Gastrocnemius medialis (tissue), 4 donors: ENCODE measurements around the gene ATP6V1G2. TPM values are rescaled to one million over a fixed set of nuclear protein-coding genes. Genes with fewer than 3 reads are reported as not detected.

Source experiments
- ATAC-seq, 2 donors: fragments of 150-250 bp; one replicate each; pipeline ENCODE4 v1.9.1; 2016
- DNase-seq, 2 donors: peaks; one replicate each; pipeline ENCODE4 v3.0.0-alpha.2; 2019
- H3K27ac ChIP-seq, 4 donors: fragments of 200-600 bp; sonication (generic); 1 replicate in 1 of 4; 2 replicates in 3 of 4; pipeline ENCODE4 v1.5.1; 2016 to 2018; ENCODE audit warnings: mild to moderate bottlenecking in 2 of 4, moderate library complexity in 1 of 4
- H3K27me3 ChIP-seq, 3 donors: fragments of 200-600 bp; sonication (generic) in 2 of 3; 1 replicate in 1 of 3; 2 replicates in 2 of 3; pipeline versions ENCODE4 v1.5.1 to v1.6.0; 2016 to 2019; ENCODE audit warnings: mild to moderate bottlenecking in 1 of 3, moderate library complexity in 1 of 3
- H3K36me3 ChIP-seq, 2 donors: fragments of 200-600 bp; sonication (generic) in 1 of 2; one replicate each; pipeline ENCODE4 v1.5.1; 2017 to 2018
- H3K4me1 ChIP-seq, 2 donors: fragments of 200-600 bp; sonication (generic) in 1 of 2; one replicate each; pipeline ENCODE4 v1.5.1; 2016 to 2017; ENCODE audit warnings: mild to moderate bottlenecking in 2 of 2
- H3K4me3 ChIP-seq, 4 donors: fragments of 200-600 bp; sonication (generic) in 3 of 4; 1 replicate in 1 of 4; 2 replicates in 3 of 4; pipeline ENCODE4 v1.5.1; 2016 to 2019; ENCODE audit warnings: mild to moderate bottlenecking in 2 of 4
- H3K9me3 ChIP-seq, 3 donors: fragments of 200-600 bp; sonication (generic) in 2 of 3; 1 replicate in 1 of 3; 2 replicates in 2 of 3; pipeline ENCODE4 v1.5.1; 2016 to 2019
- CTCF ChIP-seq, 5 experiments: fragments of 450-650 bp in 3 of 5; fragments of 200-600 bp in 2 of 5; sonication (generic) in 2 of 5; IDR thresholded peaks in 4 of 5; conservative IDR thresholded peaks in 1 of 5; 1 replicate in 4 of 5; 2 replicates in 1 of 5; pipeline ENCODE4 v1.5.1; 2016 to 2019; ENCODE audit warnings: antibody characterized with exemption in 5 of 5, mild to moderate bottlenecking in 3 of 5, moderate library complexity in 3 of 5
- POLR2A ChIP-seq, 2 donors: fragments of 450-650 bp; IDR thresholded peaks; one replicate each; pipeline ENCODE4 v1.6.1; 2017; ENCODE audit warnings: antibody characterized with exemption in 2 of 2, mild to moderate bottlenecking in 2 of 2, moderate library complexity in 2 of 2
- in situ Hi-C, 4 donors: fragments of 200-750 bp; cut with MboI; loops; one replicate each; pipeline versions ENCODE4 v1.15.0 to v1.8.0; 2017; ENCODE audit warnings: low sequenced_read_pairs in 4 of 4
- intact Hi-C: fragments of 100-400 bp; cut with DNase I; formaldehyde crosslinking; loops from one replicate; pipeline ENCODE4 v1.15.1; 2023; ENCODE audit warnings: low total_unique reads
- total RNA-seq, 4 donors: library from RNA; depleted of rRNA; stranded (reverse); fragments of >200 nt; gene quantifications; one replicate each; pipeline versions ENCODE4 v1.1.0 to v1.2.3, GENCODE V29; 2016

ATP6V1G2 gene
- total RNA-seq, 4 donors from 2014 or later: 0.46 to 1.8 (median 1.1) TPM

GRCh38 chr6:31582230-31582643, 35.8 kb upstream of the ATP6V1G2 start, which contains the start of gene LTB:
TSS of gene LTB (minus strand) at chr6:31582424. CDS start at chr6:31582417, 7 bp downstream.
- TF ChIP-seq CTCF (IDR thresholded peaks at IDR 0.05 in 4 of 5, conservative IDR thresholded peaks at IDR 0.05 in 1 of 5): no peak
- TF ChIP-seq POLR2A (IDR thresholded peaks at IDR 0.05): no peak
- Histone ChIP-seq H3K27me3 (no peaks in the 10 kb centered on the region), H3K36me3 (no peaks in the 10 kb centered on the region), H3K4me3 (peak within 1 kb of the TSS; percentile 67 to 96 (median 90)), H3K27ac (peak within 1 kb of the TSS; percentile 74 to 84 (median 77)), H3K9me3 (no peaks in the 10 kb centered on the region), H3K4me1 (peaks cover 0 to 5% of the 10 kb centered on the region in 2 donors)
- ATAC-seq (no peak), DNase-seq (no peak)
- in situ Hi-C loops: no loop called here
- intact Hi-C loops: no loop called here

GRCh38 chr6:31581434-31582229, 35.2 kb upstream of the ATP6V1G2 start:
- ATAC-seq (peak; percentile 9 to 18), DNase-seq (no peak)
- in situ Hi-C loops (no loop called here), intact Hi-C loops (loop anchor here (1.0 kb wide), 2 partner anchors 17 to 35 kb away; partner anchors contain the start of gene ATP6V1G2)
- H3K36me3 ChIP-seq: no peaks in the 10 kb centered on the region
- H3K27me3 ChIP-seq: no peaks in the 10 kb centered on the region
- H3K4me1 ChIP-seq: peaks cover 0 to 5% of the 10 kb centered on the region in 2 donors
- peak overlapping the region; percentile 67 to 96 (median 90) for H3K4me3 ChIP-seq
- H3K27ac ChIP-seq: peak overlapping the region; percentile 74 to 84 (median 77)
- no peaks in the 10 kb centered on the region for H3K9me3 ChIP-seq
- TF ChIP-seq CTCF (IDR thresholded peaks at IDR 0.05 in 4 of 5, conservative IDR thresholded peaks at IDR 0.05 in 1 of 5) (no peak), POLR2A (IDR thresholded peaks at IDR 0.05) (no peak)

DNA sequence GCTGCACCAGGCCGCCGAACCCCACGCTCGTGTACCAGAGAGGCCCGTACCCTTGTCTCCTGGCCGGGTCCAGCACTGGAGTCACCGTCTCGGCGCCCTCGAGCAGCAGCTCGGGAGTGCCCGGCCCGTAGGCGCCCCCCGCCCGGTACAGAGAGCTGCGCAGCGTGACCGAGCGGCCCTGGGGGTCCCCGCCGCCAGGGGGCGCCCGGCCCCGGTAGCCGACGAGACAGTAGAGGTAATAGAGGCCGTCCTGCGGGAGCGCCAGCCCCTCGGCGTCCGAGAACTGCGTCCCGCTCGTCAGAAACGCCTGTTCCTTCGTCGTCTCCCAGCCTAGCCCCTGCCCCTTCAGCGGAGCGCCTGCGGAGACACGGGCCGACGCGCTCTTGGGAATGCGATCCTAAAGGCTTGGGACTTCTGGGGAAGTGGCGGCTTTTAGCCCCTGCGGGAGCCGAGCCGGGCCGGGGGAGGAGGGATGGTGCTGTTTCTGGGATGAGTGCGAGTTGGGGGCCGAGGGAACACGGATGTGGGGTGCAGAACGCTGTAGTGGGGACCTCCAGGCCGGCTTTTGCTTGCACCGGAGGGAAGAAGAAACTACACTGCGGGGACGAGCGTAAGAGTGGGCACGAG, 34.5 kb upstream of the ATP6V1G2 start:
- no peaks in the 10 kb centered on the region for H3K9me3 ChIP-seq
- peak overlapping the region; percentile 67 to 96 (median 90) for H3K4me3 ChIP-seq
- H3K27ac ChIP-seq: peak overlapping the region; percentile 74 to 84 (median 77)
- DNase-seq (peak; percentile 66 to 77), ATAC-seq (peak; percentile 92 to 95)
- H3K27me3 ChIP-seq: no peaks in the 10 kb centered on the region
- TF ChIP-seq CTCF (IDR thresholded peaks at IDR 0.05 in 4 of 5, conservative IDR thresholded peaks at IDR 0.05 in 1 of 5): peak; percentile 94 to 98 (median 96)
- peak in 1 of 2 donors; percentile 22 for TF ChIP-seq POLR2A (IDR thresholded peaks at IDR 0.05)
- in situ Hi-C loops (no loop called here), intact Hi-C loops (loop anchor here (1.0 kb wide), 2 partner anchors 17 to 35 kb away; partner anchors contain the start of gene ATP6V1G2)
- no peaks in the 10 kb centered on the region for H3K36me3 ChIP-seq
- peaks cover 0 to 5% of the 10 kb centered on the region in 2 donors for H3K4me1 ChIP-seq

- Histone ChIP-seq H3K27me3 (no peaks in the 10 kb centered on the region), H3K36me3 (no peaks in the 10 kb centered on the region), H3K4me3 (peak overlapping the region; percentile 67 to 96 (median 90)), H3K4me1 (peaks cover 0 to 5% of the 10 kb centered on the region in 2 donors), H3K27ac (peak overlapping the region; percentile 74 to 84 (median 77)), H3K9me3 (no peaks in the 10 kb centered on the region)
- no peak for TF ChIP-seq POLR2A (IDR thresholded peaks at IDR 0.05)
- no peak for TF ChIP-seq CTCF (IDR thresholded peaks at IDR 0.05 in 4 of 5, conservative IDR thresholded peaks at IDR 0.05 in 1 of 5)
- DNase-seq: no peak
- in situ Hi-C loops (no loop called here), intact Hi-C loops (no loop called here)
- ATAC-seq: no peak
Measured at GRCh38 chr6:31580438-31580740, 34.0 kb upstream of the ATP6V1G2 start.
